Endometrium (tissue), 2 donors: ENCODE results near the gene MAFB.
"Not testable (repeated sequence)": the region's sequence is repeated elsewhere in the genome, so short reads cannot be mapped to it uniquely, and the experiment has no call there.

ENCODE experiments used
- FAIRE-seq: peaks from 2 replicates; lab custom pipeline; 2012; peaks lifted over from hg19 to GRCh38; lab: Jason Lieb, UNC
- donor health status: control.
- donor health status: control.

MAFB gene

DNA sequence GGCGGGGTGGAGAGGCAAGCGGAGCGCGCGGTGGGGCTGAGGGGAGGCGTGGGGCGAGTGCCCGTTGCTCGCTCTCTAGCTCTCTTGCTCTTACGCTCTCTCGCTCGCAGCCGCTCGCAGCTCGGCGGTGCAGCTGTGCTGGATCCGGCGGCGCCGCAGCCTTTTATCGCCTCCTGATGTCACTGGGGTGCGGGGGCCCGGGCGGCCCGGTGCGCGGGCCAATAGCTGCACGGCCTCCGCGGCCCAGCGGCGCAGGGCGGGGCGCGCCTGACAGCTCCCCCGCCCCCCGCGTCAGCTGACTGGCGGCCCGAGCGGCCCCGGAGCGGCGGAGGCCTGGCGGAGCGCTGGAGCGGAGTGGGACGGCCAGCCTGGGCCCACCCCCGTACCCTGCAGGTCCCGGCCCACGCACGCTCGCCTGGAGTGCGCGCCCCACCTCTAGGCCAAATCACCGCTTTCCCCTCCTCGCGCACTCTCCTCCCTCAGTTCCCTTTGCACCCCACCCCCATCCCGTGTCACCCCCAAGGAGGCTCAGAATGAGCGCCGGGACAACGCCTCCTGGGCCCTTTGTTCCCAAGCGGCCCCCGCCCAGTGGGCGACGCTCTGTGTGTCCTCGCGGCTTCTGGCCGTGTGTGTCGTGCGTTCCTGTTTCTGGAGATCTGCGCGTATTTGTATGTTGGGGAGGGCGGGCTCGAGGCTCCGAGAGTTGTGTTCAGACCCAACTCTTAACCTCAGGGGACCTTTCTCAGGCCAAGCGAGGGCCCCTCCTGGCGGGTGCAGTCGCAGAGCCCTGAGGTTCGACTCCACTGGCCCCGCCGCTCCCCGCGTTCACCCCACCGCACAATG lies at the start of gene MAFB:
Gene MAFB (minus strand): TSS at position 137 of the 843 bp plus-strand sequence. CDS start 386 bp downstream, outside the sequence.
- FAIRE-seq, result no peak

DNA sequence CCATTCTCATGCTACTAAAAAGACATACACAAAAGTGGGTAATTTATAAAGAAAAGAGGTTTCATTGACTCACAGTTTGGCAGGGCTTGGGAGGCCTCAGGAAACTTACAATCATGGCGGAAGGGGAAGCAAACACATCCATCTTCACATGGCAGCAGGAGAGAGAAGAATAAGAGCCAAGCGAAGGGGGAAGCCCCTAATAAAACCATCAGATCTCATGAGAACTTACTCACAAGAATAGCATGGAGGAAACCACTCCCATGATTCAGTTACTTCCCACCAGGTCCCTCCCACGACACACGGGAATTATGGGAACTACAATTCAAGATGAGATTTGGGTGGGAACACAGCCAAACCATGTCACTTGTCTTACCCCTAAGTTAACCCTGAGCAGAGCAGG lies 47.4 kb upstream of the MAFB start:
- FAIRE-seq, result not testable (repeated sequence)

DNA sequence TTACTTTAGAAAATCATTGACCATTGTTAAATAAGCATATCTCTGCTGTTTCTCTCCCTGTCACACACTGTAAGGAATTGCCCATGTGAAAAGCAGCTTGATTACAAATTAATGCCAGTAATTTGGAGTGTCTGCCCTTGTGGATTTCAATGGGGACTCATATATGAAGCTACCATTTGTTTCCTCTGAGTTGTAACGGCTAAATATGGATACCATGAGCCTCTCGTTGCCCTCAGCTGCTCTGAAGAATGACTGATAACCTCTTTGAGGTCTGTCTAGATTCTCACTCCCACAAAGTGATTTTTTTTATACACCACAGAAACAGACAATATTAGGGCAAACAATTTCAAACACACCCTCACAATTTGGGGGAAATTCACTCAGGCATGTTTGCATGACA lies 40.0 kb upstream of the MAFB start:
- FAIRE-seq, result no peak

DNA sequence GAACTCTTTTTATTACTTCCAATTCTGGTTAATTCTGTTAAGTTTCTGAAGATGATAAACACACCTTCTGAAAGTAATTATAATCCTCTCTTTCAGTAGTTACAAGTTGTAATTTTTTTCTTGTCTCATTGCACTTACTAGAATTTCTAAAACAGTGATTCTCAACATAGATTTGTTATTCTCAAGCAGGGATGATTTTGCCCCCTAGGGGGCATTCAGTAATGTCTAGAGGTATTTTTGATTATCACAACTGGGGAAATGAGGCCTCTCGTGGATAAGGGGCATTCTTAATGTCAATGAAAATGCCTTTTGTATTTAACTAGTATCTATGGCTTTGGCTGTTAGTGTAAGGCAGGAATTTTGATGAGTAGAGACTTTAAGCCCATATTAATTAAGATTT lies 39.4 kb upstream of the MAFB start:
- no peak for FAIRE-seq

DNA sequence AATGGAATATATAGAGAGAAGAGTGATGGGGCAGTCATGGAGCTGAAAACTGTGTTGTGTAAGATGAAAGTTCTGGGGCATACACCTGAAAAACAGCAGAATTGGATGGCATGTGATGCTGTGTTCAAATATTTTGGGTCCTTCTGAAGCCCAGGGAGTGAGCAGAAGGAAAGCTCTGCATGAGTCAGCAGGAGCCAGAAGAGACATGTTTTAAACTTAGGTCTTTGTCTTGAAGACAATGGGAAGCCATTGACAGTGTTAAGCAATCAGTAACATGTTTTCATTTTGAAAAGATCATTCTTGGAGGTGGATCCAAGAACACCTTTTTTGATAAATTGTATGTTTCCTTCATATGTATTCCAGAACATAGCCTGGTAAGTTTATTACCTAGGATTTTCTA lies 38.9 kb upstream of the MAFB start:
- FAIRE-seq, result no peak

DNA sequence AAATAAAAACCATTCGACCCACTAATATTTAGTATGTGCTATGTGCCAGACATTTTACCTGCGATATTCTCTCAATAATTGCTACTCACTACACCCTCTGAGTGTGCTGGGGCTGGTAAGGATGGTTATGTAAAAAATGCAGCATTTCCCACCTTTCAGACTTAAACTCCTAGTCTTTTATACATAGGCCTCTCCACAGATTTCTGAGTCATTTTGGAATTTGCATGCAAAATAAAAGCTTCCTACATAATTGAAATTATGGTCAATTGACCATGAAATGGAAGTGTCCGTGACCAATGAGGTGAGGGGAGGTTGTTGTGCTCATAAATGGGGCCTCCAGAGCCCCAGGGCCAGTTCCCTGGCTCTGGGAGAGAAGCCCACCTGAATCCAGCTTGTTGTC lies 37.7 kb upstream of the MAFB start:
- no peak for FAIRE-seq

DNA sequence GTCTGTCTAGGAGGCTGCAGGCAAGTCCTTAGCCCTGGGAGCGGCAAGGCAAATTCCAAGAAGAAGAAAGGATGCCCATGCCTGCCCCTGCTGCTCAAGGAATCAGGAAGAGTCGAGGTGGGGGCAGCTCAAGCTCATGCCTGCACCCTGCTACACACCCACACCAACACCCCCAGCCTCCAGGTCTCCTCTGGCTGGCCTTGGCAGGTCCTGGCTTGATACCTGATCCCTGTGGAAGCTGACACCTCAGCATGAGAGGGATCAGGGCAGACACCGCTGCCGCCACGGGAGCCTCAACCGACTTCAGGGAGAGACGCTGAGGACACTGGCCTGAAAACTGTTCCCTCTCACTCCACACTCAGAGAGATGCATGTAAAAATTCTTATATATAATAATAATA lies 35.5 kb upstream of the MAFB start:
- FAIRE-seq, result no peak

DNA sequence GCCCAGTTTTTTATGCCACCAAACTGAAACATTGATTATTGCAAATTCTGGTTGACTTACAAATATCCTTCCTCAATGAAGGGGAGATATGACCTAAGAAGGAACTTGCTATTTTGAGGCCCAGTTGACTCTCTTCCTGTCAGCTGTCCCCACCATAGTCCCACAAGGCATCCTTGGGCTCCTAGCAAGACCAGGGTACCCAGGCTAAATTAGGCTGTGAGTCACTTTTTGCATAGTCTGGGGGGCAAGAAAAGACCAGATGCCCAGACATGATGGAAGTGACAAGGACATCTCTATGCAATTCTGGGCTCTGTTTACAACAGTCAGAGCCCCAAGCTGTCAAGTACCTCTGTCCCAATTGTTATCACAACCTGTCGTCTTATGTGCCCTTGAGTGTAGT lies 31.8 kb upstream of the MAFB start:
- no peak for FAIRE-seq

DNA sequence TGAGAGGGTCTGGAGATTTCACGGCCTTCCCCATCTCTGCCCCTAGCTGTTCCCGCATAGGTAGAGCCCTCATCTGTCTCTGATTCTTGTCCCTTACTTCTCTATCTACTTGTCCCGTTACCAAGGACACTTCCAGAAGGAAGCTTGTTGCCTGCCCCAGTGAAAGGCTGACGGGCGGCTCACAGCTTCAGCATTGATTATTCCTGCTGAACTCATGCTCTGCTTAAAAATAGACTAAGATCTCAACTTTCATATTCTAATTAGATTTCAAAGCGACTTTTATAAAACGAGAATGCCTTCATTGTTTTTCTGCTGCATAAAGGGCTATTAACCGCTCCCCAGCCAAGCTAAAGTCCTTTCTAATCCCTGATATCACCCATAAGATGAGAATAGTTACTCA lies 31.1 kb upstream of the MAFB start:
- FAIRE-seq, result no peak

DNA sequence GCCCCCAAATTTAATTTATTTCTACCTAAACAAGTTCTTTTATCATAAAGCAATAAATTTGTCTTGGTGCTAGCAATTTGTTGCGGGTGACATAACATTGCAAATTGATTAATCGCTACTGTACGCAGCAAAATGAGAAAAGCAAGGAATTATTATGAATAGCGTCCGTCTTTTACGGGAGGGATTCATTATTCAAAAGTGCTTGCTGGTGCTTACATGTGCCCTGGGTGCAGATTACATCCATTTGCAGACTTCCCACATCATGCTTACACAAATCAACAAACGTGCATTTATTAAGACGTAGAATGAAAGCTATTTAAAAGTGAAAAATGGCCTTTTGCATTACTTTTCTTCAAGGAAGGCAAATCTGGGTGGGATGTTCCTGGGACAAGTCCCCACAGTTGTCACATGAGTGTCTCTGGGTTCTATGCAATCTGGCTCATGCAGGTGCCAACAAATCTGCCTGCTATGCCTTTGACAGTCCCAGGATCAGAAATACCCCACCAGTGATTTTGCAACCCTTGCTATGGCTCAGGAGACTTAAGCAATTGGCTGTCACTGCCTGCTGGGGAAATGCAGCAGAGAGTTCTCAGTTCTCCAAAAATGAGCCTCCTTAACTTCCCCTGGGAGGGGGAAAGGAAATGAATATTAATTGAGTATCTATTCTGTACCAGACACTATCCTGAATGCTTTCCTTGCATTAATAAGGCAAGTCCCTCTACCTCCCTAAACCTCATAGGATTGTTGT lies 30.1 kb upstream of the MAFB start:
- FAIRE-seq, result no peak

DNA sequence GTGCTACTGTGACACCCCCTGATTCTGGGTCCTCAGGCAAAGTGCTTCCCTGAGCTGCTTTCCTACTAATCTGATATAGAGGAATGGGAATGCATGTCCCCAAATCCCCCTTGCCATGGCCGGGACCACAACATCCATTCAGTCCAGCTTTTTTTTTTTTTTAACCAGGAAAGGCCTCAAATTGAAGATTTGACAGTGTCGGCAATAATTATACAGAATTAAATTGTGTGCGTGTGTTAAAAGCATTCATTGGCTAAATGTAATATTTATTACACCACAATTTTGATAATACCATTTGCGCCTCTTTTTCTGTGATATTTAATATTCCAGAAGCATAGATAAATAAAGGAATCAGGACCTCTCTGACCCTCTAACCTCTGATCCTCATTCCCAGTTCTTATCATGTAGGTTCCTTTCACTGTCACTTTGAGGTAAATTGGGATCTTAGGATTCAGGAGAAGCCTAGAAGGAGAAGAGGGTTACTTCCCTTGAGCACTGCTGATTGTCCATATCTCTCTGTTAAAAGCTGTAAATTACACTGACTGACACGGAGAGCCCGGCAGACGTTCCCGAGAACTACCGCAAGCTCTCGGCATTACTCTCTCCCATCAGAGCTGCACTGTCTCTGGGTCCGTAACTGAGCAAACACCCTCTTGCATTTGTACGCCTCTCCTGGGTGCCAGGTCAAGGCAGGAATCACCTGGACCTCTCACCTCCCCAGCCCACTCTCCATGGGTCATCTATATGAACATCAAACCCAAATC lies 29.4 kb upstream of the MAFB start:
- FAIRE-seq, result no peak

DNA sequence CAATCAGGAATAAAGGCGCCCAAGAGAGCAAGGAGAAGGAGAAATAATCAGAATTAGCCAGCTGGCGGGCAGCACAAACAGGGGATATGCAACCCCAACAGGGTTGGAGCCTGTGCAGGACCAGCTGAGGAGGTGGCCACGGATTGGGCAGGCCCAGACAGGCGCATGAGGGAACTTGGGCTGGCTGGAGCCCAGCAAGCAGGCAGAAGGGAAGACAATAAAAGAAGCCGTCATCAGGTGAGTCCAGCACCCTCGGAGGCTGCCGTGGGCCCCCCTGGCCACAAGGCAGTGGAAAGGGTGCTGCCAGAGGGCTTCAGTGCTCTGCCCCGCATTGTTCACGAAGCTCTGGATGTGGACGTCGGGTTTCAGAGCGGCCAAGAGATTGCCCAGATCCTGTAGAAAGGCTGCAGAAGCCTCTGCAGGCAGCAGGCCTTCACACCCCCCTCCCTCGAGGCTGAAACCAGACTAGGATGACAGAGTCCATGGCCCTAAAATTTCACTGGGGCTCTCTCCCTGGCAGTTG lies 28.4 kb upstream of the MAFB start:
- FAIRE-seq, result no peak

DNA sequence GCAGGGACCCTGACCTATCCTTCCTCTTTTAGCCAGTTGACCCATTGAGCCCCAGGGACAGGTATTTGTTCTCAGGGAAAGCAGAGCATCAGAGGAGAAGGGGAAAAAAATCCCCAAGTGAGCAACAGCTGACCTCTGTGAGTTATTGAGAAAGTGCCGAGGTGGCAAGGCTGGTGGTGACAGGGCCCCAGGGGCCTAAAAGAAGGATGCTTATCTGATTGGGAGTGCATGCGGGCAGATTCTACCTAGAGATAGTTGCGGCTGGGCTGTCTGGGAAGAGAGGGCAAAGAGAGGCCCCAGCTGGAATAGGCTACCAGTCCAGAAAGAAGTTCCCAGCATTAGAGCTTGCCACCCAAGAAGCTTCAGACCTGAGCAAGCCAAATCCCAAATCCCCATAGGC lies 26.5 kb upstream of the MAFB start:
- no peak for FAIRE-seq

DNA sequence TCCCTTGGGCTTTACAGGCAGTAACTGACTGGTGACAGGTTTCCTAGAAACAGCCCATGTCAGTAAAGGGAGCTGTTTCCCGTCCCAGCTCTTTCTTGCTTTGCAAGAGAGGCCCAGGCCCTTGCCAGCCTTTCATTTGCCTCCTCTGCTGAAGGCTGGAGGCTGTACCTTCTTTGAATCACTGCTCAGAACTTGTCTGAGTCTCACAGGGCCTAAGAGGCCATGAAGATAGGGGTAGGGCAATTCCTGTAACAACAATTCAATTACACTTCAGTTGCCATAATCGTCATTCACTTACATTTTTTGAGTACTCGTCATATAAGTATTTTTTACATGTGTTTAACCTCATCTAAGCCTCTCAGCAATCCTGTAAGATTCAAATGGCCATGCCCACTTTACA lies 25.9 kb upstream of the MAFB start:
- no peak for FAIRE-seq

DNA sequence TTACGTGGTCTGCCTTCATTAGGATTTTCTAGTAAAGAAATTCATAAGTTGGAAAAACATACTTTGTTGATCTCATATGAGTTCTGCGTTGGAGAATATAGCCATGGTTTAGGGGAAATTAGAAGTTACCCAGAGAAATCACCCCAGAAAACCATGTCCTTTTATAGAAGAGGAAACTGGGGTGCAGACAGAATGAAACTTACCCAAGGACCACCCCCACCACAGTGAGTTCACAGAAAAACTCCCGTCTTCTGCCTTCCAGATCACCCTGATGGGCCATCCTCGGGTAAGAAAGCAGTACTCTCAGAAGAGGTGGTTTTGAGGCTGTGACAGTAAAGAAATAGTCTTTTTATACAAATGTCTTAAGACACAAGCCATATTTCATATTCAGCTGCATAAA lies 25.1 kb upstream of the MAFB start:
- FAIRE-seq, result no peak

DNA sequence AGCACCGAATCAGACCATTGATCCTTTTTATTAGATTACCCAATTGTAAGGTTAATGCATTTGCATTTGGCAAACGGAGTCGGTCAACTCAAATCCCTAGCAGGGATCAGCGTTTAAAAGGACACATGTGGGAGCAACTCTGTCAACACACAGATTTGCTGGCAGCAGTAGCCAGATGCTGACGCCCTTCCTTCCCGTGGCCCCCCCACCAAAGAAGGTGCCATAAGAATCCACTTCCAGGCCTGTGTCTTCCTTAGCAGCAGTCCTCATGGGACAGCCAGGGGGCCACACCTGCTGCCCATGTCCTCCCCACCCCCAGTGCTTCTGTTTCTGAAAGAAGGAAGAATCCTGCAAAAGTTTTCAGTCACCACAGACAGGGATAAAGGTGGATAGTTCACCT lies 24.5 kb upstream of the MAFB start:
- no peak for FAIRE-seq

DNA sequence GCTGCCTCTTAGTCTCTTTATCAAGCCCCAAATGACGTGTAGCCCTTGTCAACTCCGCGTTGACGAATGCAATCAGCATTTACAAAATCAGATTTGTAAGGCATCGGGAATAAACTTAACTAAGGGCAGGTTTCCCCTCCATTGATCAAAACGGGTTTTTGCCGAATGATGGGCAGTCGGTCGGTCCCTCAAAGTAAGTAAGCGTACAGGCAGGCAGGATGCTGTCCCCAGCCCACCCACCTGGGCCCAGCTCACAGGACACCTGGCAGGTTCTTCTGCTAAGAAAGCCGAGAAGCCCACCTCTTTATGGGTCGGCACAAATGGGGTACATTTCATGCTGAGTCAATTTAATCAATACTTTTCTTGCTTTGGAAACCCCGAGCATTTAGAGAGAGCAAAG lies 22.0 kb upstream of the MAFB start:
- no peak for FAIRE-seq

DNA sequence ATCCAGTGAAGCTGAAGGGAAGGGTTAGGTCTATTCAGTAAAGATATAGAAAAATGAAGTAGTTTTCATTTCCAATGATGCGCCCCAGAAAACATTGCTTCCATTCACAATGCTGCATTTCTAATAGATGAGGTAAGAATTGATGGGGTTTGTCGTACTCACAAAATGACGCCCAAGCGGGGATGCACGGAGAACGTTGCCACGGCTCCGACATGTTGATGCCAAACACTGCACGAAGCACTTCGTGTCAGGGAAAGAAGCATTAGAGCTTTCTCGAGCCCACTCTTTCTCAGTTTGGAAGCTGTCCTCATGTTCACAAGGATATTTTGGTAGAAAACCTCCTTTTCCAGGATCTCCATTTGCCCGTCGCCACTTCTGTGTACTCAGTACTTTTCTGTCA lies 21.6 kb upstream of the MAFB start:
- FAIRE-seq, result no peak

DNA sequence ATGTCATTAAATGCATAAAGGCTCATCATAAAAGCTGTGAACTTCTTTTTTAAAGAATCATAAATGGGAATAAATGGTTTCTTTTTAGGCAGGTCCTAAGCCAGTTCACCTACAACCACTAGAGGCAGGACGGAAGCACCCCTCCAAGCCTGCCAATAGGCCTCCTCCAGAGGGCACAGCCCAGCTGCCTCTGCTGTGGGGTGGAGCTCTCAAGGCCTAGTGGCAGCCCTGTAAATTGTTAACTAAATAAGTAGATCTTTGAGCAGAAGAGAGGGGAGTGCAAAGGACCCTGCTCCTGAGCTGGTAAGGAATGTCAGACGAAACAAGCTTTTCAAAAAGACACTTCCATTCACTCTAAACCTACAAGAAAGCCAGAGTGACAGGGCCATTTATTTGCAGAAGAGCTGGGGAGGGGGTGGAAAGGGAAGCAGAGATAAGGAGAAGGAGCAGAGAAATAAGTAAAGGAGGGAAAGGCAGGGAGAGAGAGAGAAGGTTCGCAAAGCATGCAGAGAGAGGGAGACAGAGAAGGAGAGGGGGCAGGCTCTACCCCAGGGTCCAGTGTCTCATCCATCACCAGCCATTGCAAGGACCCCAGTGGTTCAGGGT lies 18.0 kb upstream of the MAFB start:
- no peak for FAIRE-seq

DNA sequence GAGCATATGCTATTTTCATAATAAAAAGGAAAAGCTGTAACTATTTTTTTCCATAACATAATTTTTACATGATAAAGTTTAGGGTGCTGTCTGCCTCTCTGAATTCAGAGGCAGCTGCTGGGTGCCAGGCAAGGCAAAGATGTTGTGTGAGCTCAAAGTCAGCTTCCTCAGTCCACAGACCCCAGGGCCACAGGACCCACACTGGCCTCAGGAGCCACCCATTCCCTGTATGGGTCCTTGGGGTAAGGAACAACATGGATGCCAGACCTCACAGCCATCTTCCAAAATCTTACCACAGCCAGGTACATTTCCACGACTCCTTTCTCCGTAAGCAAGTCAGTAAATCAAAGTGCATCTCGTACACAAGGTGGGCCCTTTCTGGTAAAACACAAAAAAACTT lies 16.4 kb upstream of the MAFB start:
- no peak for FAIRE-seq

DNA sequence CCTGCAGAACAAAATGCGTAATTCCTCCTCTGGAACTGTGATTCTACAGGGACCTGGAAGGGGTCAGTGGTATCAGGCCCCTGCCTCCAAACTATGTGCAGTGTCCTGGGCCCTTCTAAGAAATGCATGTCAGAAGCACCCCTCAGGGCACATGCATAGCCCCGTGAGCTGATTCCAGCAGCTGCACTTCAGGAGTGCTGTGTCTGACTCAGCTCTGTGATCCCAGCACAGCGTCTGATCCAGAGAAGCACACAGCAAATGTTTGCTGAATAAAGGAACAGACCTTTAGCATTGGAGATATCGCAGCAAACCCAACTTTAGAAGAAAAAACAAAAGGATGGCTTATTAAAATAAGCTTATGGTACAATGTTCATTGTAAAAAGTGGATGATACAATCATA lies 15.8 kb upstream of the MAFB start:
- FAIRE-seq, result no peak

DNA sequence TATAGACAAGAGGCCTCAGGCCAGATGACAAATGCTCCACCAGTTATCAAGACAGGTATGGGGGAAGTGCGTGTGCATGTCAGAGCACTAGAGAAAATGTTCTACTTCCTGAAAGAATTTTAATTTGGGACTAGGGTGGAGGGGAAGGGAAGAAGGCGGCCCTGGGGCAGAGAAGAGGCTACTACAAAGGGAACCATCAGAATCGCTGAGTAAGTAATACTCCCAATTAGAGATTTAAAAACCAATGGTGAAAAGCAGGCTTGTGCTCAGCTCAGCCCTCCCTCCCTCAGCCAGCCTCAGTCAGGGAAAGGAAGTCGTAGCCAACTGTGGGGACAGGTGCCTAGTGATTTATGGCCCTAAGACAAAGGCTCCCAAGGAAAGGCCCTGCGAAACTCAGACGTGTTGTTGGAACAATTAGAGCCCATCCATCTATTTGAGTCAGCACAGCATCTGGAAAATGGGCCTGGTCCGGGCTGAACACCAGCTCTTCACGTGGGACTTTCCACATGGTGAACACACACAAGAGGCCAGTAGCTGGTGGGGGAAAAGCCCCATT lies 15.0 kb upstream of the MAFB start:
- FAIRE-seq, result no peak
